ENCODE data around the gene CAMKMT.

- no peak for TF ChIP-seq POLR2A (IDR thresholded peaks at IDR 0.05)
- TF ChIP-seq, protein P1, sequence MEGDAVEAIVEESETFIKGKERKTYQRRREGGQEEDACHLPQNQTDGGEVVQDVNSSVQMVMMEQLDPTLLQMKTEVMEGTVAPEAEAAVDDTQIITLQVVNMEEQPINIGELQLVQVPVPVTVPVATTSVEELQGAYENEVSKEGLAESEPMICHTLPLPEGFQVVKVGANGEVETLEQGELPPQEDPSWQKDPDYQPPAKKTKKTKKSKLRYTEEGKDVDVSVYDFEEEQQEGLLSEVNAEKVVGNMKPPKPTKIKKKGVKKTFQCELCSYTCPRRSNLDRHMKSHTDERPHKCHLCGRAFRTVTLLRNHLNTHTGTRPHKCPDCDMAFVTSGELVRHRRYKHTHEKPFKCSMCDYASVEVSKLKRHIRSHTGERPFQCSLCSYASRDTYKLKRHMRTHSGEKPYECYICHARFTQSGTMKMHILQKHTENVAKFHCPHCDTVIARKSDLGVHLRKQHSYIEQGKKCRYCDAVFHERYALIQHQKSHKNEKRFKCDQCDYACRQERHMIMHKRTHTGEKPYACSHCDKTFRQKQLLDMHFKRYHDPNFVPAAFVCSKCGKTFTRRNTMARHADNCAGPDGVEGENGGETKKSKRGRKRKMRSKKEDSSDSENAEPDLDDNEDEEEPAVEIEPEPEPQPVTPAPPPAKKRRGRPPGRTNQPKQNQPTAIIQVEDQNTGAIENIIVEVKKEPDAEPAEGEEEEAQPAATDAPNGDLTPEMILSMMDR (IDR thresholded peaks at IDR 0.05): no peak
These were observed 362.2 kb downstream of the CAMKMT start for GRCh38 chr2:44723921-44724320.
